Measurements from ENCODE around the gene PSMC1.
"Not testable (repeated sequence)": the region's sequence is repeated elsewhere in the genome, so short reads cannot be mapped to it uniquely, and the experiment has no call there.

PSMC1 gene

DNA sequence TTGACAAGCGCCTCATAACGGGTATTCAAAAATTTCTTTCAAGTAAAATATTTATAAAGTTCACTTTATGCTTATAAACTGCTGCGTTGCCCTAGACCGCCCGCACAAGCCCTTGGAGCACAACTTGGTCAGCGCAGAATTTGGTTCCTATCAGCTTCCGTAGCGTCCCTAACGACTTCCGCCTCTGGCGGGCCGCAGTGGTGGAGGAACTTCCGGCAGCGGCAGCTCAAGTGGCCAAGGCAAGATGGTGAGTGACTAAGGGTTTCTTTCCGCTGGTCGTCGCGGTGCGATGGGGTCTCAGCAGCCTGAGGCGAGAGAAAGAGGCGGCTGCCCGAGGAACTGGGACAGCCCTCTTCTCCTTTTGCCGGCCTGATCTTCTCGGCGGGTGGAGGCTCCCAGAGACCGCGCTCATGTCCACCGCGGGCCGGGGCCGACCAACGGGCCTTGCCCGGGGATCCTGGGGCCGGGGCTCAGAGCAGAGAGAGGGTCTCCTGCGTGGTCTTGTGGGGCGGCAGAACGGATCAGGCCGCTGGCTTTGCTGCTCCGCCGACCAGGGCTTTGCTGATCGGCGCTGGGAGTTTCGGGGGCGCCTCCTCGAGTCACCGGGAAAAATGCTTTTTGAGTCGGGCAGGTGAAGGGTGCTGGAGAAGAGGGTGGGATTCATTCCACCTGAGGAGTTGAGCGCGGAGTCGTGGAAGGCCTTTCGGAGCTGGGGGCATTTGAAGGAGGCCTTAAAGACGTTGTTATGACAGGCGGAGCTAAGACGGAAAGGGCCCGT is at the start of gene PSMC1:
TSS of gene PSMC1 (plus strand) at position 200 of the 778 bp plus-strand sequence. CDS start at position 245, 45 bp downstream.
- peak; percentile 74 to 87 for DNase-seq (ENCODE audit: low read depth in 1 of 2, low spot score in 1 of 2)

DNA sequence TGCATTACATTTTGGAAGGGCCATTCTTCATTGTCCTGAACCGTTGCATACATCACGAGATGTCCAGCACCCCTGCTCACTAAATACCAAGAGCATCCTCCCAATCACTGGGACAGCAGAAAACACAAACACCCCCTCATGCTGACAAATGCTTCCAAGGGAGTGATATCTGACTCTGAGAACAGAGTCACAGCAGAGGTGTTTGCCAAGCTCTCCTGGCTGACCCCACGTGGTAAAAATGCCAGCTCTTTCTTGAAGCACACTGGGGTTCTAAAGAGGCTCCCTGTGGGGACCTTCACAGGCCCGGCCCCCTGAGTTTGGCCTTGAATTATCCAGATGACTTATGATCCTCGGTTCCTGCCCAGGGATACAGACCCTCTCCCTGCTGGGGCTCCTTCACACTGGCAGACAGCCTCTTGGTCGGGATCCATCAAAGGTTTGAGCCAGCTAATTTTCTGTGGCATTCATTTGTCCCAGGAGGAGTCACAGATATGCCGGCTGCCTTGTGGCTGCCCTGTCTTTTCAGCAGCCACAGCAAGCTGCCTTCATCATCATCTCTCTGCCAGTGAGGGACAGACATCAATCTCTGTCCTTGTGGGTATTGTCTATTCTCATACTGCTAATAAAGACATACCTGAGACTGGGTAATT is 43.1 kb upstream of the PSMC1 start:
- DNase-seq (ENCODE audit: low read depth in 1 of 2, low spot score in 1 of 2), result no peak

- DNase-seq (ENCODE audit: low read depth in 1 of 2, low spot score in 1 of 2), result no peak
Observed at GRCh38 chr14:90228478-90228877, 27.9 kb upstream of the PSMC1 start.

- DNase-seq (ENCODE audit: low read depth in 1 of 2, low spot score in 1 of 2), result not testable (repeated sequence)
Observed at GRCh38 chr14:90229942-90230341, 26.4 kb upstream of the PSMC1 start.

GRCh38 chr14:90235179-90235976 is 21.0 kb upstream of the PSMC1 start:
- DNase-seq (ENCODE audit: low read depth in 1 of 2, low spot score in 1 of 2), result peak; percentile 51 to 60

DNA sequence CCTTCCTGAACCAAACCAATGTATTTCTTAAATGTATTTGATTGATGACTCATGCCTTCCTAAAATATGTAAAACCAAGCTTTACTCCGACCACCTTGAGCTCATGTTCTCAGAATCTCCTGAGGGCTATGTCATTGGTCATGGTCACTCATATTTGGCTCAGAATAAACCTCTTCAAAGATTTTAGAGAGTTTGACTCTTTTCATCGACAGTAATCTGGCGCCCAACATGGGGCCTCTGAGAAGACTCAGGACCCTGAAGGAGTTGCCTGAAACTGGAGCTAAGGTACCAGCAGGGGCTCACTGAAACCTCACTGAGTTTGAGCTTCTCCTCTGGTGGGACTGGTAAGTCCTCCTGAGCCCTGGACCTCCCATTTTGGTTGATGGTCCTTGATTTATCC is 17.2 kb upstream of the PSMC1 start:
- no peak for DNase-seq (ENCODE audit: low read depth in 1 of 2, low spot score in 1 of 2)

DNA sequence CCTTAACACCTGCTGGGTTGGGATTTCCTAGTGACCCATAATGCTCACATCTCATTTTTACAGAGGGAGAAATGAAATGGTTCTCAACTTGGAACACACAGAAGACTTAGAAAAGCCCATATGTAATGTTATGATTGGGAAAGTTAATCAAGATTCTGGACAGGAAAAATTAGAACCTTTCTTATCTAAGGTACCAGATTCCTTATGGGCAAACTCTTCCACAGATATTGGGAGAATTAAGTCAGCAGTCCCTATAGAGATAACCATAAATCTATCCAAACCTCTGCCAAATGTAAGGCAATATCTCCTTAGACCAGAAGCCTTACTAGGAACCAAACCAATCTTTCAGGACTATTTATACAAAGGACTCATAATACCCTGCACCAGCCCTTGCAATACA is 13.9 kb upstream of the PSMC1 start:
- DNase-seq (ENCODE audit: low read depth in 1 of 2, low spot score in 1 of 2), result no peak

DNA sequence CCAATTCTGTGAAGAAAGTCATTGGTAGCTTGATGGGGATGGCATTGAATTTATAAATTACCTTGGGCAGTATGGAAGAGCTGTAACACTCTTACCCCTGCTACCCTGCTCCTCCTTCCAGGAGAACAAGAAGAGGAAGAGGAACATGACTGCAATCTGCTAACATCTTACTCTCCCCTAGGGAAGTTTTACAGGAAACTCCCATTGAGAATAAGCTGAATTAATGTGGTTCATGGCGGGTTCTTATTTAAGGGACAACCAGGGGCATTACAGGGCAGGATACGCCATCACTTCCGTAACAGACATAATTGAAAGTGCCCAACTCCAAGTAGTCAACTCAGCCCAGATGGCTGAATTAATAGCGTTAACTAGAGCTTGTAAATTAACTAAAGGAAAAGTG is 9.4 kb upstream of the PSMC1 start:
- no peak for DNase-seq (ENCODE audit: low read depth in 1 of 2, low spot score in 1 of 2)

DNA sequence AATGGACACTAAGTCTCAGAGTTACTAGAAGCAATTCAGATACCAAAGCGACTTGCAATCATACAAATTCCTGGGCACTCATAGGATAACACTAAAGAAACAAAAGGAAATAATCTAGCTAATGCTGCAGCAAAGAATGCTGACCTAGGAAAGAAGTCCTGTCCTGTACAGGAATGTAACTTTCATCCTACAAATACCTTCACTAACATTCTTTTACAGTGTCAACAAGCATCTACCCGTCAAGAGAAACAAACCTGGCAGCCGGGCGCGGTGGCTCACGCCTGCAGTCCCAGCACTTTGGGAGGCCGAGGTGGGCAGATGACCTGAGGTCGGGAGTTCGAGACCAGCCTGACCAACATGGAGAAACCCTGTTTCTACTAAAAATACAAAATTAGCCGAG is 8.9 kb upstream of the PSMC1 start:
- DNase-seq (ENCODE audit: low read depth in 1 of 2, low spot score in 1 of 2), result not testable (repeated sequence)

DNA sequence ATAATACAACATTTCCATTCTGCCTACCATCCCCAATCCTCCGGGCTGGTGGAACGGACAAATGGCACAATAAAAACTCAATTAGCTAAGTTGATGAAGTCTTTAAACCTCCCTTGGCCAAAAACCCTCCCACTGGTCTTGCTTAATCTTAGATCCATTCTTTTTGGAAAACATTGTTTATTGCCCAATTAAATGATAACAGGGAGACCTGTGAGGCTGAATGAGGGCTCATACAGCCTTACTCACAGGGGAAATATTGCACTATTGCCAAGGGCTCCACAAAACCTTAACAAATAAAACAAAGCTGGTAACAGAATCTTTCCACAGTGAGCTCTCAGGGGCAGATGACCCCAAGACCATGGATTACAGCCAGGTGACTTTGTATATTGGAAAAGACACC is 7.8 kb upstream of the PSMC1 start:
- DNase-seq (ENCODE audit: low read depth in 1 of 2, low spot score in 1 of 2), result no peak

- DNase-seq (ENCODE audit: low read depth in 1 of 2, low spot score in 1 of 2), result no peak
Observed at GRCh38 chr14:90253826-90254225, 2.5 kb upstream of the PSMC1 start.

DNA sequence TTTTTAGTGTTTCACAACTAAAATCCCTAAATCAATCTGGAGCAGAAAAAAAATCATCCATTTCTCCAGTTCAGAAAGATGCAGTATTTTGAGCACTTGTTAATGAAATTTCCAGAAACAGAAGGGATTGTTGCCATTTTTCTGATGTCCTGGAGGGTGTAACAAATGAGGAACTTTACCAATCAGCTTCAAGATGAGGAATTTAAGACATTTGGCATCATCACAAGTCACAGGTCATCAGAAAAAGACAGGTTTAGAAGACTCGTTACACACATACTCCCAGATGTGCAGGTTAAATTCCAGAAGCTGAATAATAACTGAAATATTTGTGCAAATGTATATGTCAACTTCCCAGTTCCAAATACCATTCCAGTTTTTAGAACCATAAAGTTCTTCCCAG is 482 bp upstream of the PSMC1 start:
- no peak for DNase-seq (ENCODE audit: low read depth in 1 of 2, low spot score in 1 of 2)

DNA sequence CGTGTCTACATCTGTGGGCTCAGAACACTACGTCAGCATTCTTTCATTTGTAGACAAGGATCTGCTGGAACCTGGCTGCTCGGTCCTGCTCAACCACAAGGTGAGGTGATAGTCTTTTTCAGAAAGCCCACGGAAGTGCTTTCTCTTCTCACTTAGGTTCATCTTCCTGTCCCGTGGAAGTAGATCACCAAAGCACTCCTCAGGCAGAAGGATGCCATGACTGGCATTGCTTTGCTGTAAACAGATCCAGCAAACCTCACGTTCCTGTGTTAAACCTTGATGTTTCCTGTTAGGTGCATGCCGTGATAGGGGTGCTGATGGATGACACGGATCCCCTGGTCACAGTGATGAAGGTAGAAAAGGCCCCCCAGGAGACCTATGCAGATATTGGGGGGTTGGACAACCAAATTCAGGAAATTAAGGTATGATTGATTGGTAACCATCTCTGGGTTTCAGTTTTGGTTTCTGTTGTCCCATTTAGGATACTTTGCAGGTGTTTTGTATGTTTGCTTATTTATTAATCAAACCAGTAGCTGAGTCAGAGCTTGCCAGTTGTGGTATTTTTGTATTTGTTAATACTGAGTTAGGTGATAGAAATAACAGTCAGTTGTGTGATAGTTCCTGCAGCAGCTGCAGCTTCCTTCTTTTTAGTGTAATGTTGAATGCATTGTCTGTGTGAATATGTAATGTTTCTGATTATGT is 7.5 kb downstream of the PSMC1 start:
- no peak for DNase-seq (ENCODE audit: low read depth in 1 of 2, low spot score in 1 of 2)

- no peak for DNase-seq (ENCODE audit: low read depth in 1 of 2, low spot score in 1 of 2)
Observed at GRCh38 chr14:90266441-90267154, 10.2 kb downstream of the PSMC1 start.

DNA sequence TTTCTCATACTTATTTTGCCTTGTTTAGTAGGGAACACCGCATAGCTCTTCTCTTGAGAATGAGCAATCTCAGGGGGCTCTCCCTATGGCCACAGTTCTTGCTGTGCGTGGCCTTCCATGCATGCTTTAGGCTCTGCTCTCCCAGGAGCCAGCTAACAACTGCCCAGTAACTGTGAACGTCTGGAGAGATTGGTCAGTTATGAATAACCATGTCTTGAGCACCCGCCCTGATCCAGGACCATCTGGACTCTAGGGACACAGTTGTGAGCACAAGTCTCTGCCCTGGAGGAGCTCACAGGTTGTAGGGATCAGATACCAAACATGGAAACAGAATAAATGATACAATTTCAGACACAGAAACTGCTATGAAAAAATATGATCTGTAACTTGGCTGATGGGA is 12.1 kb downstream of the PSMC1 start:
- DNase-seq (ENCODE audit: low read depth in 1 of 2, low spot score in 1 of 2), result no peak

DNA sequence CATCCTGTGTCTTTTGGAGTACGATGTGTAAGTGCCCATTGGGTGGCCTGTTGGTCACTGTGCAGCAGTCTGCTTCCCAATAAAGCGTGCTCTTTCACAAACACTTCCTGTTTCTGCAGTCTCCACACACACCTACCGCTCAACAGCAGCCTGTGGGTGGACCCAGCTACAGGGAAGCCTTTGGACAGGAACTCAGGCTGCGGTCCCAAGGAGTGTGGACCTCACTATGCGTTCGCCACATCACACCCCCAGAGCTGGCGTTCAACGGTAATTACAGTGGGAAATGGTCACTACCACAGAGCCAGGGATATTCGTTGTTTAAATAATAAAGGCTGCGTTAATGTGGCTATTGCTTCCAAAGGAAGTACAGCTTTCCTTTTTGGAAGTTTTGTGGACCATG is 16.2 kb downstream of the PSMC1 start:
- no peak for DNase-seq (ENCODE audit: low read depth in 1 of 2, low spot score in 1 of 2)

- DNase-seq (ENCODE audit: low read depth in 1 of 2, low spot score in 1 of 2), result no peak
Observed at GRCh38 chr14:90273532-90273931, 17.2 kb downstream of the PSMC1 start.

- no peak for DNase-seq (ENCODE audit: low read depth in 1 of 2, low spot score in 1 of 2)
Observed at GRCh38 chr14:90274019-90274418, 17.7 kb downstream of the PSMC1 start.

DNA sequence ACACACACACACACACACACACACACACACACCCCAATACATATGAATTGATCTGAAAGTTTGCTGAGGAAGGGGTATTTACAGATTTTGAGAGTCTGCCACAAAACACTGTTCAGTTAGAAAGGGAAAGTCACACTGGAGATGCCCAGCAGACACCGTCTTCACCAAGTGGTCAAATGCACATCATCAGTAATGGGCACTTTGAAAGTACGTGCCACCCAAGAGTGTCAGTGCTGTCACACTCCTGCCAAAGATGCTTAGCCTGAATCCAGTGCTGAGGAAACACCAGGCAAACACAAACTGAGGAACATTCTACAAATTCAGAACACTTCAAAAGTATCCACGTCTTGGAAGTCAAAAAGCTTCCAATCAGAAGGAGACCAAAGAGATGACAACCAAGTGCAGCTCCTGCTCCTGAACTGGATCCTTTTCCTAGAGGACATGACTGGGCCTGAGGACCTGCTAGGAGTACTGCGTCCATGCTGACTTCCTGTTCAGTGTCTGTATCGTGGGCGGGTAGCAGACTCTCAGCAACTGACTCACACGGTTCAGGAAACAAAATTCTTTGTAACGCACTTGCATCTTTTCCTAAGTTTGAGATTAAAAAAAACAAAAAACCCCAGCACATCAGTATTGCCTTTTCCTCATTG is 18.6 kb downstream of the PSMC1 start:
- DNase-seq (ENCODE audit: low read depth in 1 of 2, low spot score in 1 of 2), result peak in 1 of 2 donors; percentile 33

- DNase-seq (ENCODE audit: low read depth in 1 of 2, low spot score in 1 of 2), result no peak
Observed at GRCh38 chr14:90275458-90275814, 19.1 kb downstream of the PSMC1 start.

Data from activated CD4-positive, alpha-beta T cell treated with anti-CD3 and anti-CD28 coated beads, Interleukin-2, amount 50 U/mL, for 24 hours (primary cell).